IPS-NIHi7 (cell line): ENCODE results near the gene PSMD6.

Source experiments
- DNase-seq: peaks from one replicate; pipeline ENCODE4 v3.0.0; 2012; ENCODE audit warnings: mixed read lengths; ENCODE audit errors: extremely low spot score

PSMD6 gene

DNA sequence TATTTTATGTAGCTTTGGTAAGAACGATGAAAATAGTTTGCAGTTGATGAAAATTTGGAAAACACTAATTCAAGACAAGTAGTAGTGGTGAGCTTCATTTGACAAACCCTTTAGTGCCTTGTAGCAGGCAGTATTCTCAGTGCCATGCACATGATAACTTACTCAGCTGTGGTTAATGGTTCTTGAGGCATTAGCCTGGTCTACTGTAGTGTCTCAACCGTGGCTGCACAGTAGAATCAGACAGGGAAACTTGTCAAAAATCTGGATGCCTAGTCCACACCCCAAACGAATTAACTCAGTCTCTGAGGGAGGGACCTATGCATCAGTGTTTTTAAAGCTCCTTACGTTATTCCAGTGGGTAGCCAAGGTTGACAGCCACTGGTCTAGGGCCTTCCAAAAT lies 45.4 kb downstream of the PSMD6 start:
- no peak for DNase-seq

DNA sequence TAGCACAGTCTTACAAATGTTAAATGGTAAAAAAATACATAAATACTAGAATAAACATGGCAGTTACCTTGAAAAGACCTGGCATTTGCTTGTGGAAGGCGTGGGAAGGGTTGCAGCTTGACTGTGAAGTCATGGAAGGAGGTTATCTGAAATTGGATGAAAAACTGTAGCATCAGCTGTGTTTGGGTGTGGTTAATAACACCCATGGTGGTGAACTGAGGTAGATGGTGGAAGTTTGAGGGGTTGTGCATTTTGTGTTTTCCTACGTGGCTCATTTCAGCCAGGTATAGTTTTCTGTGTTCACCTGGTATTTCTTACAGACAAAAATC lies 46.5 kb downstream of the PSMD6 start:
- no peak for DNase-seq

DNA sequence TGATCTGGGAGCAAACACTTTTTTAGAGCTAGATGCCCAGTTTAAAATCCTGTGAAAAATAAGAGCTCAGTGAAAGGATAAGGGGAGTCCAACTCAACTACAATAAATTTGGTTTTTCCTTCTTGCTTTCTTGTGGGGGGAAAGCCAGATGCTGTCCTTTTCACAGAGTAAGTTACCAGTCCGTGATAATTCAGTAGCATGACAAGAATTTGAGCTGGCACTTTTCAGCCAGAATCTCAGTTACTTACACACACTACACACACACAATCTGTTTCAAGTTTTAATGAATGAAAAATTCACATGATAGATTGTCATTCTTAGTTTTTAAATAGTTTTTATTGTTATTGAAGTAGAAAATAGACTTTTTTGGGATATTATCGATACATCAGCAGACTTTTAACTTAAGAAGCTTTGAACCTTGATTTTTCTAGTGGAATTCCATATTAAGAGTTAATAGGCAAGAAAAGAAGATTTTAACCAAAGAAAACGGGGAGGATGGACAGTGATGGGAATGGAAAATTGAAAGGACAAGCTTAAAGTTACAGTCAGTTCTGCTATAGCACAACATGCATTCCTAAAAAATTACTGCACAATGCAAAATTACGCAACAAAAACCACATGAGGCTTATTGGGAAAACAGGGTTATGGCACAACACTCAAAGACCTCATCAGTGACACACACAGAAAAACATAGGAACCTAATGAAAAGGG lies 47.0 kb downstream of the PSMD6 start:
- DNase-seq: no peak

DNA sequence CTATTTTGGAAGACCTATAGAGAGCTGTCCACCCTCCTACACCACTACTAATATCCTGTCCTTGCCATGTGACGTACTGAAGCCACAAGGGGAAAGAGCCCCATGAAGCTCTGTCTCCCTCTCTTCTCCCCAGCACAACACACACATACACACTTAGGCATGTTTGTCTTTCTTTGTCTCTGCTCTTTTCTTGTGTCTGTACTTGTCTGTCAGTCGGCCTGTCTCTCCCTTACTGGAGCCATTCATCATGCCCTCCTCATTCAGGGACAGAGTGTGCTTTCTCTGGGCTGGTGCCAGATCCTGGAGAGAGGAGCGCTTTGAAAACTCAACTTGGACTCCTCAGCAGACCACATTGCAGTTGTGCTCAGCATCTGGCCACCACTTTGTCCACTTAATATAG lies 47.6 kb downstream of the PSMD6 start:
- DNase-seq: no peak

DNA sequence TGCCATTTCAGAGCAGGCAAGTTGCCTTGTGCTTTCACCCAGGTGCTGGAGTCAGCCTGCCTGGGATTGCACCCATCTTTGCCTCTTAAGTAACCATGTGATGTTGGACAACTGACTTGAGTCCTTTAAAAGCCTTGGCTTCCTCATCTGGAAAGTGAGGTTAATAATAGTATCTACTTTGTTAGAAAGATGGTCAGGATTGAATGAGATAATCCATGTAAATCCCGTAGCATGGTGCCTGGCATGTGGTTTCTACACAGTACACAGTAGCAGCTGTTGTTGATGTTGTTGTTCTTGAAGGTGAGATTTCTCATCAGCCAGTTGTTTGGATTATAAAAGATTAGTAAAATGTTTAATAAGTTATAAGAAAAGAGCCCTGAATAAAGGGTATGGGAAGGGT lies 48.8 kb downstream of the PSMD6 start:
- no peak for DNase-seq

DNA sequence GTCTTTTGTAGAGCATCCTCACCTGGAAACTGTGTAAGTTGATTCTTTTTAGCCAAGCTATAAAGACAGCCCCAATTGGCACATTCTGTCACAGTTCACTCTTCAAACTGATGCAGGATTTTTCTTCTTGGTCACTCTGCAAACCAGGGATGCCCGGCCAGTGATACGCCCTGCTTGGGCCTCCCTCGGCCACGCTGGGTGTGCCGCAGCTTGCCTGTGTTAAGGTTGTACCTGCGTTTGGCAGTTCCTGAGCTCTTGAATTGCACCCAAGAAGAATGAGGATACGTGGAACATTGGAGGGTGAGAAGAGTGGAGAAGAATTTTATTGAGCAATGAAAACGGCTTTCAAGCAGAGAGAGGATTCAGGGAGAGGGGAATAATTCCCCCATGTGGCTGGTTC lies 49.9 kb downstream of the PSMD6 start:
- DNase-seq: no peak

DNA sequence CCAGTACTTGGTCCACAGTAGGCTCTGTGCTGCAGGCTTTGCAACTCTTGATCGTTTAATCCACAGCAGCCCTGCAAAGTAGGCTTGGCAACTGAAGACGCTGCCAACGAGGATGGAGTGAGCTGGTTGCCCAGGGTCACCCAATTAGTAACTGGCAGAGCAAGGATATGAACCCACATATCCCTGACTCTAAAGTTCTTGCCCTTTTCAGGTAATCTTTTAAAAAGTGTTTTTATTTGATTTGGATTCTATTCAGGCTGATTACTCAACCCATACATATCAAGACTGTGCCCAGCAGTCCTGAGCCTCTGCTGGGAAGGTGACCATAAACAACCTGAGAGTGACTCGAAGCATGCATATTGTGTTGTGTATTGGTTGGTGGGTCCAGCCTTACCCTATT lies 50.3 kb downstream of the PSMD6 start:
- DNase-seq: no peak

DNA sequence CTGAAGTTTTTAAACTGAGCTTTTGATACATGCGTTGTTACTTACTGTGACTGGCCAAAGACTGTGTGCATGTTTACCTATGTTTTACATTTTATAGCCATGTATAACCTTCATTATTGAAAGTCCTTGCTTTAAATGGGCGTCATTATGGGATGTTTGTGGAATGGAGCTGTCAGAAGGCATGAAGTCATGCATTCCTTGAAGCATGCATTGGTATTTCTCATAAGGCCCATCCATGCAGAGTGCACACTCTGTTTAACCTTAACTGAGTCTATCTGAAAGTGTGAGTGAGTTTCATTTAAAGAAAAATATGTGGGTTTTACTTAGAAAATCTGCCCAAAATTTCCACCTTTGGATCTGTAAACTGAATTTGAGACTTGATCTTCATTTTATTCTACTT lies 51.1 kb downstream of the PSMD6 start:
- no peak for DNase-seq

DNA sequence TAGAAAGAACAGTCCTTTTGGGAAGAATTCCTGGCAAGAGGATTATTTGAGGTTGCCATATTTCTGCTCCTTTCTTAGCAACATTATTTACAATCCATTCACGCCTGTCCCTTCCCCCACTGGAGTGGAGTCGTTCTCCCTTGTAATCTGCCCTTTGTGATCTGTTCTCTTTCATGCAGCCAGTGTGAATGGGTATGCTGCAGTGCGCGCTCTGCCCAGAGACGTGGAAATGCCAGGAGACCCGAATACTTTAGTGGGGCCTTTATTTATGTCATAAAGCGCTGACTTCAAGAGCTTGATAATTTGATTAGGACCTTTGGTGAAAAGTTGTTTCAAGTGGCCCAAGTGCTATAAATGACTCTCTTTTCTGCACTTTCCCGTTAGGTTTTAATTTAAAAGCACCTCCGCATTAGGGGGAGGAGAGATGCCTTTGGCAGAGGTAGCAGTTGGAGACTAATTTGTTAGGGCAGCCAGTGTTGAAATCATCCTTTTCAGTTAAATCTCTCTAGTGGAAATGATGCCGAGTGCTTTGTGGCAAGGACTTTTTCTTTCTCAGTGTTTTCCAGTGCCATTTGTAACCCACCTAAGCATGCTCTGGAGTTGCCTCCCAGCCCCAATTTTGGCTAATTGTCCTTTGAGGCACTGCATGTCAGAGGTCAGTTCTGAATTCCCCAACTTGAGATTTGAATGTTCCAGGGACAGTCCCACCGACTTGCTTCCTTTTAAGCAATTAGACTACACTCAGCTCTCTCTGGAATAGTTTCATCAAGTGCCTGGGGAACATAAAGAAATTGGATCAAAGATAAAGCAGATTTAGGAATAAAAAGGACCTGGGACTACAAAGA lies 52.4 kb downstream of the PSMD6 start:
- no peak for DNase-seq

DNA sequence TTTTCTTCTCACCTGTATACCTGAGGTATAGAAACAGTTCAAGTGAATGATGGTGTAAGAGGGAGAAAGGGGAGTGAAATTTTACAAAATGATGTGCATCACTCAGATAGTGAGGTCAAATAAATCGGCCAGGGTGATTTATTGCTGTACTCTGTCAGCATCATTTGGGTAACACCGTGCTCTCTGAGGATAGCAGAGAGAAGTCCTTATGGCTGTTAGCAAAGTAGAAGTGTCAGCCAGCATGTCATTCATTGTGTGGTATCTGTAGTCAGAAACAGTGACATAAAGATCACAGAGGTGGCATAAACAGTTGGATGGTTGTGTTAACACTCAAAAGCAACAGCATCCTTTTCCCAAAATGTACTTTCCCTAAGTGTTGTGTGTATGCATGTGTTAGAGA lies 53.4 kb downstream of the PSMD6 start:
- DNase-seq: no peak

DNA sequence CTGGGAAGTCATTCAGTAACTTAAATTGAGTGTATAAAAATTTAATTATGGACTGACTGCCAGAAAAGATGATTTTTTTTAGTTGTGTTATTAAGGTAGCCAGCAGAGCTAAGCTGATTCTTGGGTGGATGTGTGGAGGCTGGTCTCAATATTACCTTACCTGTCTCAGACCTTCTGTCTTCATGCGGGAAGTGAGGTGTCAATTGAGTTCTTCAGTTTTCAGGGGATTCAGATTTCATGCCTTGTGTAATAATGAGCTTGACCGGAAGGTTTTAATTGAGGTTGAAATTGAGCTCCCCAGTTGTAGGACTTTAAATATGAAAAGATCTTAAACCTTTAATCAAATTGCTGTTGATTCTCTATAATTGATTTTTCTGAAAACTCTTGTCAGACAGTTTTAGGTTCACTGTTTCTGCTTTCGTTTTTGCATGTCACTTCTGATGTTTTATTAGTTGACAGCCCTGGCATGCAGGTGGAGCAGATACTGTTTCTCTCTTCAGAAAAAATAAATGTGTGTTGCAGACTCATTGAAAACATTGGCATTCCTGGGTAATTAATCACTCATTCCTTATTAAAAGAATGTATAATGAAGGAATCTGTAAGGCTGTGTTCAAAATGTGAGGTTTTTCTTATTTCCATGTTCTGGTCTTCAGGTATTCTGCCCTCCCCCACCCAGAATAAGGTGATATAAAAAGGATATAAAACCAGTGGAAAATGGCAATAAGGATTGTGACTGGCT lies 54.5 kb downstream of the PSMD6 start:
- DNase-seq: no peak

DNA sequence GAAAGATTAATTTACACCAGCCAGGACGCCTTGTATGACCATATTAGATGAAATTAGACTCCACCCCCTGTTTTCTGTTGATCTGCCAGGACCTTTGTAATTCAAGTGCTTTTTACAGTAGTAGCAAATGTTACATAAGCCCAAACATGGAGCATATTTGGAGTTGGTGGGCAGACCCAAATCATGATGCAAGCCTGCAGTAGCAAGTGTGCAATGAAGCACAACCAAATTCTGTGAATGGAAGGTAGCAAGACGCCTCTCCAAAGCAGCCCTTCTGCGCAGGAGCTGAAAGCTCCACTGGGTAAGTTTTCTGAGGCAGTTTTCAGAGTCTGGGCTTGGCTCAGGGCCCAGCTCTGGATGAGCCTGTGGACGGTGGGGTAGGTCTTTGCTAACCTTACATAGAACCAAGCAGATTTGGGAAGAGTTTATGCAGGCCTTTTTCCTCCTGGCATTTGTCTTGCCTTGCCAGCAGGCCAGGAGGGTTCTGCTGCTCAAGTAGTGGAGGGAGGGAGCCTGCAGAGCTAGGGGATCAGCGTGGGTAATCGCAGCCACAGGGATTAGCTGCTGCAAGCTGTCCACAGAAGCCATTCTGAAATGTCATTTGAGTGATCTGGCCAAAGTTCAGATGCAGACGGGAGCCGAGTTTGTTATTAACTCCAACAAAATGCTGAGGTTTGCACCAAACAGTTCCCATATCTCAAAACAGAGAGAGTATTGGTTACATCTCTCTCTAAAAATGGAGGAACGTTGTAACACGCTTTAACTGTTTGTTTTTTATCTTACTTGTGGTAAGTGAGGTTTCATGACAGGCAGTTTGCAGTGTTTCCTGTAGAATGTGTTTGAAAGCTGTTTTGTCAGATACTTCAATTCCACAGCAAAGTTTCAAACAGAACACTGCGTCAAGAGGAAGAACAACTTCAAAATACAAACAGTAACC lies 55.4 kb downstream of the PSMD6 start:
- no peak for DNase-seq

DNA sequence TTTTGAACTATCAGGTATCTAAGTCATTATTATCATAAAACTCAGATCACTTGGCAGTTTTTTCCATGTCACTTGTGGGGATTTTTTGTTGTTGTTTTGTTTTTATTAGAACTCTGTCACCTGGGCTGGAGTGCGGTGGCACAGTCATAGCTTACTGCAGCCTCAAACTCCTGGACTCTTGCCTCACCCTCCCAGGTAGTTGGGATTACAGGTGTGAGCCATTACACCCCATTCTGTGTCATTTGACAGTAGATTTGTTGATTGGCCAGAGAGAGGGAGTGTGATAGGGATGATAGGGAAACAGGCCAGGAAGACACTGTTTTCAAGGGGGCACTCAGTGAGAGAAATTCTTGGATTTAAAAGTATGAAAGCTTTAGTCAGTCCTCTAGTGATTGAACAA lies 56.4 kb downstream of the PSMD6 start:
- no peak for DNase-seq

DNA sequence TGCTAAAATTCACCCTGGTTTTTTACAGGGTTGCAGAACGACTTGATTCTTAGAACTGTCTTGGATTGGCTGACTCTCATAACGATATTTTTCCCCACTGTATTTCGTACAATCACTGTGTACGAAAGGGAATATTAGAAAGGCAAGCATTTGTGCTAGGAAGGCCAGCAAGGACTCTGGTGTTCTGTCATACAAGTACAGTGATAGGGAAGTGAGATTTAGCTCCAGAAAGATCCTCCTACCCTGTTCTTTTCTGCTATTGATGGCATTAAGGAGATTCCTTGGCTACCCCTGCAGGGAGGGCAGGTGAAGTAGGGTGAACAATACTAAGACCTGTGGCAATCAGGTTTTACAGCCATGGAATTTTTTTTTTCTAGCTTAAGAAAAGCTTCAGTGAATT lies 57.3 kb downstream of the PSMD6 start:
- no peak for DNase-seq

DNA sequence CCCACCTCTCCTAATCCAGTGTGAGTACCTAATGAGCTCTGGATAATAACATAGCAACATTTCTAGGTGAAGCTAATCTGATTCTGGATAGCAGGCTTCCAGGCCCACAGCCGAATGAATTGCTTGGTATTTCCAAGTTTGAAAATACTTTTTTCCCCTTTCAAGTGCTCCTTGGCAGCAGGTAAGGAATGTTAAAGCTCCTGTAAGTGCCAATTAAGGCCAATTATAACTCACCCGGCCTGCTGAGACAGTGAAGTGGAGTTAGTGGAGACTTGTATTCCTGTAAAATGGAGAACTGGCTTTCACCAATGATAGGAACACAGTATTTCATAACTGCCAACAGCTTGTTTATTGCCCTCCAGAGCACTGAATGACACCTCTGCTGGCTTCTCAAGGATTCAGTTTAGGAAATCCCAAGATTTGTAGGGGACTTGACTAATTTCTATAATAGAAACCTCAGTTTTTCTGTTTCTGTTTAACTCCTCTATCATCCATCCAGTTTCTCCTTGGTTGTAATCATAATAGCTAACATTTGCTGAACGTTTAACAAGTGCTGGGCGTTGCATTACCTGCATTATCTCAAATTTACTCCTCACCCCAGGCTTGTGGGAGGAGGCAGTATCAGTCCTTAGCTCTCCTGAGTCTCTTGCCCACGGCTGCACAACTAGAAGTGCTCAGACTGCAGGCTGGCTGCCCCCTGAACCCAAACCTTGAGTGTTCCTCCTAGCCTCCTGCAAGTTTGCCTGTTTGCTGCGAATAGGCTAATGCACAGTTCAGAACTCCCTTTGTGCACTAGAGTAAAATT lies 58.4 kb downstream of the PSMD6 start:
- no peak for DNase-seq

DNA sequence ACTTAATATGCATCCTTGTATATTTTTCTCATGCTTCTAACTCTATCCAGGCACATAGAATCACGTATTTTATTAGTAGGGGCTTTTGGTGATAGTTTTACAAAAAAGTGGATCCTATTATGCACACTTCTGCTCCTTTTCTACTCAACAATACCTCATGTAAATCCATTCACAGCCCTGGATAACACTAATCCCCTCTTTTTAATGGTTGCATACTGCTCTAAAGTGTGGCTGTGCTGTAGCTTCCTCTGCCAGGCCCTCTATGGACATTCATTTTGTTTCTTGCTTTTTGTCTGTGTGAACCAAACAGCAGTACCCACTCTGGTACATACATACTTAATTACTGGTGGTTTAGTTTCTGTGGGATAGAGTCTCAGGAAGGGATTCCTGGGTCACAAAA lies 59.8 kb downstream of the PSMD6 start:
- no peak for DNase-seq

DNA sequence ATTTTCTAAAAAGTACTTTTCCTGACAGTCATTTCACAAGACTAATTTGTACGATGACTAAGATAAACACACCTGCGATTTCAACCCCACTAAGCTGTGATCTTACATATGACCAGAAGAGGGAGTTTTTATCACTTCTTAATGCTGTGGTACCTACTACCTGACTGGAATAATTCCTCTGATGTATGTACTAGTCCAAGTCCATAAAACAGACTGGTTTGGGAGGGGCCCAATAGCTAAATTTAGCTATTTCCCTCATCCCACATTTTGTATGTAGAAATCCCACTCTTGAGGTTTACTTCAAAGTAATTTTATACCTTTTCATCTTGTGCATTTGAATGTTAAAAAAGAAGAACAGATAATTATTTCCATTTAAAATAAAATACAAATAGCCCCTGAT lies 61.4 kb downstream of the PSMD6 start:
- DNase-seq: no peak
